Gastroesophageal sphincter (tissue), 3 donors: ENCODE results near the gene RPS3A.

Experiments
- CTCF ChIP-seq, 4 experiments: fragments of 200-600 bp in 2 of 4; fragments of 450-650 bp in 2 of 4; sonication (generic) in 1 of 4; IDR thresholded peaks; one replicate each; pipeline ENCODE4 v1.5.1; 2017 to 2019; ENCODE audit warnings: antibody characterized with exemption in 4 of 4, mild to moderate bottlenecking in 2 of 4, moderate library complexity in 2 of 4
- EP300 ChIP-seq: sonication (generic); formaldehyde crosslinking; IDR thresholded peaks from one replicate; pipeline ENCODE4 v1.6.1; 2017; ENCODE audit warnings: antibody characterized with exemption, mild to moderate bottlenecking
- POLR2A ChIP-seq, 2 donors: fragments of 450-650 bp; IDR thresholded peaks; one replicate each; pipeline ENCODE4 v1.6.1; 2017; ENCODE audit warnings: antibody characterized with exemption in 2 of 2, mild to moderate bottlenecking in 2 of 2, moderate library complexity in 1 of 2
- POLR2AphosphoS5 ChIP-seq: sonication (generic); formaldehyde crosslinking; IDR thresholded peaks from one replicate; pipeline ENCODE4 v1.6.1; 2017; ENCODE audit warnings: antibody characterized with exemption

GRCh38 chr4:151110236-151110635 lies 10.8 kb downstream of the RPS3A start:
- TF ChIP-seq CTCF (IDR thresholded peaks at IDR 0.05) (no peak), EP300 (no peak), POLR2A (IDR thresholded peaks at IDR 0.05) (no peak), POLR2AphosphoS5 (no peak)
